Measurements from ENCODE around the gene INCENP. TPM values are rescaled to one million over a fixed set of nuclear protein-coding genes. Genes with fewer than 3 reads are reported as not detected.
"Not testable (repeated sequence)": the region's sequence is repeated elsewhere in the genome, so short reads cannot be mapped to it uniquely, and the experiment has no call there.

Gene INCENP
- total RNA-seq, 1 donor from 2014 or later = 26.2 TPM

- no peaks in the 10 kb centered on the region for H3K9me3 Mint-ChIP-seq (ENCODE audit: unreplicated experiment)
- TF ChIP-seq CTCF (IDR thresholded peaks at IDR 0.05) = no peak
- H3K4me3 Mint-ChIP-seq (ENCODE audit: unreplicated experiment) = no peak overlapping the region
- H3K27me3 Mint-ChIP-seq (ENCODE audit: unreplicated experiment) = peaks cover 4% of the 10 kb centered on the region
- H3K36me3 Mint-ChIP-seq (ENCODE audit: unreplicated experiment) = no peaks in the 10 kb centered on the region
- peaks cover 6% of the 10 kb centered on the region for H3K4me1 Mint-ChIP-seq (ENCODE audit: unreplicated experiment)
- H3K27ac Mint-ChIP-seq (ENCODE audit: unreplicated experiment) = no peak overlapping the region
- DNase-seq (ENCODE audit: extremely low spot score, unreplicated experiment) = no peak
Measured at GRCh38 chr11:62082292-62082657, 41.5 kb upstream of the INCENP start.

- H3K36me3 Mint-ChIP-seq (ENCODE audit: unreplicated experiment); H3K4me3 Mint-ChIP-seq (ENCODE audit: unreplicated experiment); H3K4me1 Mint-ChIP-seq (ENCODE audit: unreplicated experiment); H3K27me3 Mint-ChIP-seq (ENCODE audit: unreplicated experiment); DNase-seq (ENCODE audit: extremely low spot score, unreplicated experiment); H3K27ac Mint-ChIP-seq (ENCODE audit: unreplicated experiment): not testable (repeated sequence)
- H3K9me3 Mint-ChIP-seq (ENCODE audit: unreplicated experiment) = peaks cover 15% of the 10 kb centered on the region
Measured at GRCh38 chr11:62084801-62085200, 39.0 kb upstream of the INCENP start.

GRCh38 chr11:62087694-62088093, 36.1 kb upstream of the INCENP start:
- DNase-seq (ENCODE audit: extremely low spot score, unreplicated experiment) = no peak
- no peak for TF ChIP-seq CTCF (IDR thresholded peaks at IDR 0.05)
- Mint-ChIP-seq H3K4me3 (ENCODE audit: unreplicated experiment) (no peak overlapping the region), H3K4me1 (ENCODE audit: unreplicated experiment) (no peaks in the 10 kb centered on the region), H3K36me3 (ENCODE audit: unreplicated experiment) (peaks cover 2% of the 10 kb centered on the region), H3K27me3 (ENCODE audit: unreplicated experiment) (no peaks in the 10 kb centered on the region), H3K9me3 (ENCODE audit: unreplicated experiment) (peaks cover 15% of the 10 kb centered on the region), H3K27ac (ENCODE audit: unreplicated experiment) (no peak overlapping the region)

GRCh38 chr11:62088331-62088933, 35.4 kb upstream of the INCENP start:
- TF ChIP-seq CTCF (IDR thresholded peaks at IDR 0.05) = no peak
- no peaks in the 10 kb centered on the region for H3K4me1 Mint-ChIP-seq (ENCODE audit: unreplicated experiment)
- DNase-seq (ENCODE audit: extremely low spot score, unreplicated experiment) = no peak
- no peak overlapping the region for H3K4me3 Mint-ChIP-seq (ENCODE audit: unreplicated experiment)
- H3K27me3 Mint-ChIP-seq (ENCODE audit: unreplicated experiment) = peaks cover 4% of the 10 kb centered on the region
- H3K36me3 Mint-ChIP-seq (ENCODE audit: unreplicated experiment) = peaks cover 2% of the 10 kb centered on the region
- H3K27ac Mint-ChIP-seq (ENCODE audit: unreplicated experiment) = no peak overlapping the region
- H3K9me3 Mint-ChIP-seq (ENCODE audit: unreplicated experiment) = peaks cover 15% of the 10 kb centered on the region

- no peak for TF ChIP-seq CTCF (IDR thresholded peaks at IDR 0.05)
- Mint-ChIP-seq H3K4me3 (ENCODE audit: unreplicated experiment) (no peak overlapping the region), H3K36me3 (ENCODE audit: unreplicated experiment) (no peaks in the 10 kb centered on the region), H3K4me1 (ENCODE audit: unreplicated experiment) (peaks cover 13% of the 10 kb centered on the region), H3K9me3 (ENCODE audit: unreplicated experiment) (no peaks in the 10 kb centered on the region), H3K27ac (ENCODE audit: unreplicated experiment) (no peak overlapping the region), H3K27me3 (ENCODE audit: unreplicated experiment) (no peaks in the 10 kb centered on the region)
- no peak for DNase-seq (ENCODE audit: extremely low spot score, unreplicated experiment)
Measured at GRCh38 chr11:62103141-62103540, 20.7 kb upstream of the INCENP start.

- no peaks in the 10 kb centered on the region for H3K36me3 Mint-ChIP-seq (ENCODE audit: unreplicated experiment)
- no peak overlapping the region for H3K4me3 Mint-ChIP-seq (ENCODE audit: unreplicated experiment)
- no peaks in the 10 kb centered on the region for H3K27me3 Mint-ChIP-seq (ENCODE audit: unreplicated experiment)
- H3K4me1 Mint-ChIP-seq (ENCODE audit: unreplicated experiment) = peaks cover 13% of the 10 kb centered on the region
- no peak for TF ChIP-seq CTCF (IDR thresholded peaks at IDR 0.05)
- H3K9me3 Mint-ChIP-seq (ENCODE audit: unreplicated experiment) = no peaks in the 10 kb centered on the region
- no peak overlapping the region for H3K27ac Mint-ChIP-seq (ENCODE audit: unreplicated experiment)
- DNase-seq (ENCODE audit: extremely low spot score, unreplicated experiment) = no peak
Measured at GRCh38 chr11:62103986-62104385, 19.8 kb upstream of the INCENP start.

All from osteocyte (in vitro differentiated cells).